Keratinocyte (primary cell): ENCODE measurements around the gene PLXNA2. TPM values are rescaled to one million over a fixed set of nuclear protein-coding genes. Genes with fewer than 3 reads are reported as not detected.

Experiments
- DNase-seq: peaks from one replicate; pipeline ENCODE4 v3.0.0-alpha.2; 2011; ENCODE audit warnings: low read depth, missing footprints, low spot score
- FAIRE-seq: peaks from 2 replicates; lab custom pipeline; 2011; peaks lifted over from hg19 to GRCh38; lab: Jason Lieb, UNC
- H2AFZ ChIP-seq: 2 replicates; pipeline ENCODE4 v1.6.0; 2012; ENCODE audit warnings: low read length, control low read depth, inconsistent platforms; ENCODE audit not compliant: control insufficient read depth
- H3K27ac ChIP-seq: 2 replicates; pipeline ENCODE4 v1.5.1; 2011; ENCODE audit warnings: low read length; ENCODE audit not compliant: control insufficient read depth, insufficient read depth
- H3K27me3 ChIP-seq: 3 replicates; pipeline ENCODE4 v1.6.0; 2011; ENCODE audit warnings: low read length; ENCODE audit not compliant: control insufficient read depth, insufficient read depth; ENCODE audit errors: extremely low read depth
- H3K36me3 ChIP-seq, 2 experiments: 2 replicates in 1 of 2; 3 replicates in 1 of 2; pipeline ENCODE4 v1.5.1; 2011; ENCODE audit warnings: low read length in 2 of 2, mild to moderate bottlenecking in 1 of 2; ENCODE audit not compliant: control insufficient read depth in 2 of 2, insufficient read depth in 2 of 2; ENCODE audit errors: extremely low read depth in 1 of 2
- H3K4me1 ChIP-seq: 3 replicates; pipeline ENCODE4 v1.5.1; 2011; ENCODE audit warnings: low read length; ENCODE audit not compliant: control insufficient read depth, insufficient read depth; ENCODE audit errors: extremely low read depth
- H3K4me2 ChIP-seq: 3 replicates; pipeline ENCODE4 v1.6.0; 2011; ENCODE audit warnings: low read depth, low read length; ENCODE audit not compliant: control insufficient read depth, insufficient read depth; ENCODE audit errors: extremely low read depth
- H3K4me3 ChIP-seq, 3 experiments: fragments of 200-600 bp in 1 of 3; sonication (generic) in 1 of 3; 2 replicates in 2 of 3; 3 replicates in 1 of 3; pipeline ENCODE4 v1.5.1; 2011 to 2016; ENCODE audit warnings: low read length in 3 of 3, mild to moderate bottlenecking in 3 of 3, control low read depth in 2 of 3, inconsistent platforms in 1 of 3, low read depth in 1 of 3, mixed read lengths in 1 of 3, mixed run types in 1 of 3, moderate library complexity in 1 of 3; ENCODE audit not compliant: control insufficient read depth in 2 of 3, insufficient read depth in 2 of 3; ENCODE audit errors: extremely low read depth in 1 of 3
- H3K79me2 ChIP-seq: 2 replicates; pipeline ENCODE4 v1.6.0; 2012; ENCODE audit warnings: low read length; ENCODE audit not compliant: control insufficient read depth, insufficient read depth
- H3K9ac ChIP-seq: 3 replicates; pipeline ENCODE4 v1.6.0; 2011; ENCODE audit warnings: low read length; ENCODE audit not compliant: control insufficient read depth, insufficient read depth; ENCODE audit errors: extremely low read depth
- H3K9me1 ChIP-seq: 3 replicates; pipeline ENCODE4 v1.6.0; 2011; ENCODE audit warnings: low read length; ENCODE audit not compliant: control insufficient read depth, insufficient read depth; ENCODE audit errors: extremely low read depth
- H3K9me3 ChIP-seq: 2 replicates; pipeline ENCODE4 v1.5.1; 2012; ENCODE audit warnings: low read depth, low read length; ENCODE audit not compliant: control insufficient read depth
- H4K20me1 ChIP-seq: 3 replicates; pipeline ENCODE4 v1.6.0; 2011; ENCODE audit warnings: low read length; ENCODE audit not compliant: control insufficient read depth, insufficient read depth; ENCODE audit errors: extremely low read depth
- EZH2 ChIP-seq: IDR thresholded peaks from one replicate; pipeline ENCODE4 v1.6.1; 2012; ENCODE audit warnings: inconsistent platforms, mild to moderate bottlenecking, low read length, moderate library complexity
- dilution Hi-C: fragments of 300-500 bp; cut with MboI; formaldehyde crosslinking; loops from one replicate; pipeline ENCODE4 v1.7.0; 2020; ENCODE audit warnings: low sequenced_read_pairs; ENCODE audit not compliant: extremely low pct_ligation_motif_present
- polyA plus RNA-seq, 5 experiments: library from polyadenylated mRNA; depleted of rRNA in 3 of 5; stranded (reverse) in 3 of 5; stranded (forward) in 1 of 5; unstranded in 1 of 5; fragments of >200 nt; gene quantifications; 1 replicate in 1 of 5; 2 replicates in 3 of 5; 3 replicates in 1 of 5; pipeline versions ENCODE4 v1.2.1 to v1.2.3, GENCODE V29; 2011 to 2012; ENCODE audit warnings: missing spikeins in 2 of 5, low read depth in 1 of 5, low replicate concordance in 1 of 5
- TF ChIP-seq, protein P1 (sequence below), 3 experiments: IDR thresholded peaks in 1 of 3; conservative IDR thresholded peaks in 1 of 3; optimal IDR thresholded peaks in 1 of 3; 2 replicates in 2 of 3; 3 replicates in 1 of 3; pipeline versions ENCODE3 to v1.5.1; 2011; ENCODE audit warnings: low read length in 3 of 3, mild to moderate bottlenecking in 3 of 3, moderate library complexity in 2 of 3, control low read depth in 1 of 3, inconsistent platforms in 1 of 3; ENCODE audit not compliant: insufficient read depth in 2 of 3; ENCODE audit errors: extremely low read depth in 1 of 3

Gene PLXNA2
- polyA plus RNA-seq, 1 donor (not counting 4 experiments of a cell fraction or from before 2014, with no cell fraction given): 6.7 TPM

DNA sequence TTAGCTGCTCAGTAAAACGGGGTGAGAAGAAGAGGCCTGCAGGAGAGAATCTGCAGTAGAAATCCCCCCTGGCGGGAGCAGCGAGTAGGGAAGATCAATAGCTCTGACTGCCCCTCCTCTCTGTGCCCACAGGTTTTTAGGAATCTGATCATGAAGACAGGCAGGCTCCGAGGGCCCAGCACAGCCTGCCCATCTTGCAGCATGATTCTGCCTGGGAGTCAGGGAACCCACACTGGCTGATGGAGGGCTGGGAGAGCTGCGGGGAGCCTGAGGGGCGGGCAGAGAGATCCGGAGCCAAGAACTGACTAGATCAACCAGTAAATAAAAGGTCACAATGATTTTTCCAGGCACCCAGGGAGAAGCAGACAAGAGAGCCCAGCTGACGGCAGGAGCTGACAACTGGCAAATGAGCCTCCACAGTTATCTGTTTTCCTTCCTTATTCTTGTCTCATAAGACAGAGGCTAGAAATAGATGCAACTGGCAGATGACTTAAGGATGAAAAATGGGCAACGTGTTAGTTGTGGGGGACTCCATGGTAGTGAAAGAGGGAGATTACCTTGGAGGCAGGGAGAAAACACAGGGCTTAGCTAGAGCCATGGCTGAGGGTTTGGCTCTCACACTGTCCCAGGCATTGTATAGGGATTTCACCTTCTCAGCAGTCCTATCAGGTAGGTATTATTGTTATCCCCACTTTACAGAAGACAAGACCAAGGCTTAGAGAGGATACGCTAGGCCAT is 116.2 kb downstream of the PLXNA2 start:
- peaks cover 2% of the 10 kb centered on the region for H4K20me1 ChIP-seq
- dilution Hi-C loops: no loop called here
- no peaks in the 10 kb centered on the region for H3K79me2 ChIP-seq
- TF ChIP-seq, protein P1, sequence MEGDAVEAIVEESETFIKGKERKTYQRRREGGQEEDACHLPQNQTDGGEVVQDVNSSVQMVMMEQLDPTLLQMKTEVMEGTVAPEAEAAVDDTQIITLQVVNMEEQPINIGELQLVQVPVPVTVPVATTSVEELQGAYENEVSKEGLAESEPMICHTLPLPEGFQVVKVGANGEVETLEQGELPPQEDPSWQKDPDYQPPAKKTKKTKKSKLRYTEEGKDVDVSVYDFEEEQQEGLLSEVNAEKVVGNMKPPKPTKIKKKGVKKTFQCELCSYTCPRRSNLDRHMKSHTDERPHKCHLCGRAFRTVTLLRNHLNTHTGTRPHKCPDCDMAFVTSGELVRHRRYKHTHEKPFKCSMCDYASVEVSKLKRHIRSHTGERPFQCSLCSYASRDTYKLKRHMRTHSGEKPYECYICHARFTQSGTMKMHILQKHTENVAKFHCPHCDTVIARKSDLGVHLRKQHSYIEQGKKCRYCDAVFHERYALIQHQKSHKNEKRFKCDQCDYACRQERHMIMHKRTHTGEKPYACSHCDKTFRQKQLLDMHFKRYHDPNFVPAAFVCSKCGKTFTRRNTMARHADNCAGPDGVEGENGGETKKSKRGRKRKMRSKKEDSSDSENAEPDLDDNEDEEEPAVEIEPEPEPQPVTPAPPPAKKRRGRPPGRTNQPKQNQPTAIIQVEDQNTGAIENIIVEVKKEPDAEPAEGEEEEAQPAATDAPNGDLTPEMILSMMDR (optimal IDR thresholded peaks at IDR 0.05 in 1 of 3, IDR thresholded peaks at IDR 0.05 in 1 of 3, conservative IDR thresholded peaks at IDR 0.05 in 1 of 3; ENCODE audit: extremely low read depth in 1 of 3, insufficient read depth in 2 of 3, low read length in 3 of 3): no peak
- TF ChIP-seq EZH2: no peak
- H3K4me2 ChIP-seq: no peak overlapping the region
- H2AFZ ChIP-seq: no peak overlapping the region
- no peaks in the 10 kb centered on the region for H3K9me1 ChIP-seq
- no peak overlapping the region for H3K4me3 ChIP-seq
- FAIRE-seq (no peak), DNase-seq (no peak)
- H3K4me1 ChIP-seq: peaks cover 12% of the 10 kb centered on the region
- H3K9ac ChIP-seq: no peak overlapping the region
- peaks cover 5 to 8% of the 10 kb centered on the region in 2 experiments for H3K36me3 ChIP-seq
- no peaks in the 10 kb centered on the region for H3K27me3 ChIP-seq
- no peak overlapping the region for H3K27ac ChIP-seq
- no peaks in the 10 kb centered on the region for H3K9me3 ChIP-seq

DNA sequence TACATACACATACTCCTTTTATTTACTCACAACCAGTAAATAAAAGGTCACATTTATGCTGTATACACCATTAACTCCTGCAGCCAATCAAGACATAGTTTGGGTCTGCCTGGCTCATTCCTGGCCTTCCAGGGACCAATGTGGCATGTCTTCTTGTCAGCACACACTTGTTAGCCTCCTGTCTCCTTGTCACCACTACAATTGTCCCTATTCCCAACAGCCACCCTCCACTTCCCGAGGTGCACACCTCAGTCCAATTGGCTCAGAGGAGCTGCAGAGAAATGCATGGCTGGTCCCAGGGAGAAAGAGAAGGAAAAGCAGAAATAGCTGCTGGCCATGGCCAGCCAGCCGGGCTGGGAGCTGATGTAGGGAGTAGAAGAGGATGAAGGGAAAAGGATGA is 116.9 kb downstream of the PLXNA2 start:
- Histone ChIP-seq H3K9ac (no peak overlapping the region), H3K27ac (no peak overlapping the region), H3K27me3 (no peaks in the 10 kb centered on the region), H3K4me3 (no peak overlapping the region), H3K79me2 (no peaks in the 10 kb centered on the region), H2AFZ (no peak overlapping the region), H3K4me1 (peaks cover 6% of the 10 kb centered on the region), H3K9me3 (no peaks in the 10 kb centered on the region), H3K9me1 (no peaks in the 10 kb centered on the region), H3K4me2 (no peak overlapping the region), H3K36me3 (peaks cover 5 to 8% of the 10 kb centered on the region in 2 experiments), H4K20me1 (peaks cover 2% of the 10 kb centered on the region)
- TF ChIP-seq, protein P1 (optimal IDR thresholded peaks at IDR 0.05 in 1 of 3, IDR thresholded peaks at IDR 0.05 in 1 of 3, conservative IDR thresholded peaks at IDR 0.05 in 1 of 3; ENCODE audit: extremely low read depth in 1 of 3, insufficient read depth in 2 of 3, low read length in 3 of 3): no peak
- no peak for TF ChIP-seq EZH2
- dilution Hi-C loops: no loop called here
- no peak for FAIRE-seq
- no peak for DNase-seq
